Transverse colon (tissue), 4 donors: ENCODE measurements around the gene DPH5. TPM values are rescaled to one million over a fixed set of nuclear protein-coding genes. Genes with fewer than 3 reads are reported as not detected.

Experiments used
- DNase-seq: peaks from one replicate; pipeline ENCODE4 v3.0.0-alpha.2; 2019
- H3K27ac ChIP-seq, 4 donors: fragments of 200-600 bp; sonication (generic); 2 replicates each; pipeline ENCODE4 v1.5.1; 2016 to 2018; ENCODE audit warnings: inconsistent platforms in 4 of 4
- H3K27me3 ChIP-seq: fragments of 200-600 bp; sonication (generic); 2 replicates; pipeline ENCODE4 v1.5.1; 2017; ENCODE audit warnings: inconsistent platforms
- H3K36me3 ChIP-seq, 4 donors: fragments of 200-600 bp; sonication (generic); 2 replicates each; pipeline ENCODE4 v1.5.1; 2017 to 2019; ENCODE audit warnings: inconsistent platforms in 4 of 4
- H3K4me1 ChIP-seq, 4 donors: fragments of 200-600 bp; sonication (generic); 2 replicates each; pipeline ENCODE4 v1.5.1; 2017 to 2020; ENCODE audit warnings: inconsistent platforms in 4 of 4
- H3K4me3 ChIP-seq, 4 donors: fragments of 200-600 bp; sonication (generic); 1 replicate in 1 of 4; 2 replicates in 3 of 4; pipeline versions ENCODE4 v1.5.1 to v1.6.1; 2017 to 2019; ENCODE audit warnings: inconsistent platforms in 4 of 4
- H3K9me3 ChIP-seq, 2 donors: fragments of 200-600 bp; sonication (generic); 2 replicates each; pipeline ENCODE4 v1.5.1; 2017 to 2019; ENCODE audit warnings: inconsistent platforms in 2 of 2
- EP300 ChIP-seq: sonication (generic); formaldehyde crosslinking; IDR thresholded peaks from one replicate; pipeline ENCODE4 v1.6.1; 2017; ENCODE audit warnings: antibody characterized with exemption, low read depth
- POLR2A ChIP-seq: fragments of 450-650 bp; IDR thresholded peaks from one replicate; pipeline ENCODE4 v1.6.1; 2016; ENCODE audit warnings: antibody characterized with exemption, mild to moderate bottlenecking, moderate library complexity
- POLR2AphosphoS5 ChIP-seq, 3 donors: sonication (generic); formaldehyde crosslinking; IDR thresholded peaks; one replicate each; pipeline ENCODE4 v1.6.1; 2016; ENCODE audit warnings: antibody characterized with exemption in 3 of 3
- WGBS, 2 donors: methylation state at CpG; one replicate each; pipeline ENCODE4 v1.1.5; 2018; ENCODE audit warnings: low coverage in 1 of 2; 5-methylcytosine and 5-hydroxymethylcytosine counted together
- in situ Hi-C, 4 donors: fragments of 200-750 bp; cut with MboI; loops; one replicate each; pipeline versions ENCODE4 v1.15.0 to v1.15.1; 2017; ENCODE audit warnings: low sequenced_read_pairs in 3 of 4, low pct_ligation_motif_present in 1 of 4, low pct_unique_long_range_greater_than_20kb in 1 of 4
- intact Hi-C: fragments of 100-400 bp; cut with DNase I; formaldehyde crosslinking; loops from one replicate; pipeline ENCODE4 v1.15.1; 2023; ENCODE audit warnings: low total_unique reads
- total RNA-seq, 4 donors: library from RNA; depleted of rRNA; stranded (reverse); fragments of >200 nt; gene quantifications; one replicate each; pipeline ENCODE4 v1.1.0, GENCODE V29; 2016
- TF ChIP-seq, protein P1 (sequence below), 5 experiments: fragments of 200-600 bp in 3 of 5; fragments of 450-650 bp in 2 of 5; sonication (generic) in 3 of 5; IDR thresholded peaks; 1 replicate in 2 of 5; 2 replicates in 3 of 5; pipeline ENCODE4 v1.5.1; 2016 to 2017; ENCODE audit warnings: antibody characterized with exemption in 5 of 5, inconsistent platforms in 3 of 5, mild to moderate bottlenecking in 2 of 5, moderate library complexity in 1 of 5

Gene DPH5
- total RNA-seq, 4 donors from 2014 or later, result 18.3 to 20.5 (median 18.9) TPM; not detected in 1

DNA sequence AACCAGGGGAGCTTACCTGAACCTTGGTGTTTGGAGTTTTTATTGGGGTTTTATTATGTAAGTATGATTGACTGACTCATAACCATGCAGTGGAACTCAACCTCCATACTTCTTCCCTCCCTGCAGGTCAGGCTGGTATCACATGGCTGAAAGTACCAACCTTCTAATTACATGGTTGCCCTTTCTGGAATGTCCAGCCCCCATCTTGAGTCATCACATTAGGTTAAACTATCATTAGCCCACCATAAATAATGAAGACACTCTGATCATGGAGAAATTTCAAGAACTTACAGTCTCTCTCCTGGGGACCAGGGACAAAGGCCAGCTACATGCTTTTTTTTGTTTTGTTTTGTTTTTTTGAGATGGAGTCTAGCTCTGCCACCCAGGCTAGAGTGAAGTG, 19.2 kb upstream of the DPH5 start:
- no peak overlapping the region for H3K27ac ChIP-seq
- H3K27me3 ChIP-seq, result no peaks in the 10 kb centered on the region
- in situ Hi-C loops, result no loop called here
- H3K9me3 ChIP-seq, result peaks cover 4 to 5% of the 10 kb centered on the region in 2 donors
- no peak overlapping the region for H3K4me3 ChIP-seq
- no peaks in the 10 kb centered on the region for H3K4me1 ChIP-seq
- DNase-seq, result no peak
- TF ChIP-seq POLR2AphosphoS5 (IDR thresholded peaks at IDR 0.05) (no peak), POLR2A (no peak), EP300 (no peak)
- TF ChIP-seq, protein P1, sequence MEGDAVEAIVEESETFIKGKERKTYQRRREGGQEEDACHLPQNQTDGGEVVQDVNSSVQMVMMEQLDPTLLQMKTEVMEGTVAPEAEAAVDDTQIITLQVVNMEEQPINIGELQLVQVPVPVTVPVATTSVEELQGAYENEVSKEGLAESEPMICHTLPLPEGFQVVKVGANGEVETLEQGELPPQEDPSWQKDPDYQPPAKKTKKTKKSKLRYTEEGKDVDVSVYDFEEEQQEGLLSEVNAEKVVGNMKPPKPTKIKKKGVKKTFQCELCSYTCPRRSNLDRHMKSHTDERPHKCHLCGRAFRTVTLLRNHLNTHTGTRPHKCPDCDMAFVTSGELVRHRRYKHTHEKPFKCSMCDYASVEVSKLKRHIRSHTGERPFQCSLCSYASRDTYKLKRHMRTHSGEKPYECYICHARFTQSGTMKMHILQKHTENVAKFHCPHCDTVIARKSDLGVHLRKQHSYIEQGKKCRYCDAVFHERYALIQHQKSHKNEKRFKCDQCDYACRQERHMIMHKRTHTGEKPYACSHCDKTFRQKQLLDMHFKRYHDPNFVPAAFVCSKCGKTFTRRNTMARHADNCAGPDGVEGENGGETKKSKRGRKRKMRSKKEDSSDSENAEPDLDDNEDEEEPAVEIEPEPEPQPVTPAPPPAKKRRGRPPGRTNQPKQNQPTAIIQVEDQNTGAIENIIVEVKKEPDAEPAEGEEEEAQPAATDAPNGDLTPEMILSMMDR (IDR thresholded peaks at IDR 0.05), result no peak
- H3K36me3 ChIP-seq, result no peaks in the 10 kb centered on the region
- intact Hi-C loops, result no loop called here

DNA sequence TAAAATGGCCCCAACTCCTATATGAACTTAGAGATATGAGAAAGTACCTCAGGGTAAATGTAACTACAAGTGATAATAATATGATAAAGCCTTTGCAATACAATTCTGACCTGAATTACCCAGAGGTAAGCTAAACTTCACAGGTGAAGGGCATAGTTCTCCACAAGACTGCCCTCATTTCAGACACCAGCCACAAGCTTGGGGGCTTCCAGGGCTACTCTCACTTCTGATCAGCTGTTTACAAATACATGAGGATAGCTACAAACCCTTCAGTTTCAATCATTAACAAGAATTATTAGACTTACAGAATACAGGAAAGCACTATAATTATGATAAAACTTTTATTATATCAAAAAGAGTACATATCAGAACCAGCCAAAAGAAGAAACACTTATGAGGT, 18.7 kb upstream of the DPH5 start:
- Histone ChIP-seq H3K27ac (no peak overlapping the region), H3K4me3 (no peak overlapping the region), H3K27me3 (no peaks in the 10 kb centered on the region), H3K36me3 (peaks cover 0 to 3% (median 0%) of the 10 kb centered on the region in 4 donors), H3K4me1 (no peaks in the 10 kb centered on the region), H3K9me3 (peaks cover 4 to 5% of the 10 kb centered on the region in 2 donors)
- intact Hi-C loops (no loop called here), in situ Hi-C loops (no loop called here)
- TF ChIP-seq POLR2AphosphoS5 (IDR thresholded peaks at IDR 0.05), result no peak
- TF ChIP-seq POLR2A, result no peak
- TF ChIP-seq, protein P1 (IDR thresholded peaks at IDR 0.05), result no peak
- no peak for TF ChIP-seq EP300
- DNase-seq, result no peak

GRCh38 chr1:101043776-101044175, 18.2 kb upstream of the DPH5 start:
- H3K4me1 ChIP-seq, result no peaks in the 10 kb centered on the region
- H3K27ac ChIP-seq, result no peak overlapping the region
- TF ChIP-seq EP300, result no peak
- TF ChIP-seq POLR2AphosphoS5 (IDR thresholded peaks at IDR 0.05), result no peak
- no peak for TF ChIP-seq POLR2A
- TF ChIP-seq, protein P1 (IDR thresholded peaks at IDR 0.05), result no peak
- intact Hi-C loops, result no loop called here
- in situ Hi-C loops, result no loop called here
- no peaks in the 10 kb centered on the region for H3K27me3 ChIP-seq
- DNase-seq, result no peak
- H3K36me3 ChIP-seq, result peaks cover 0 to 3% (median 0%) of the 10 kb centered on the region in 4 donors
- WGBS, 2 donors, result 77% methylated on average over 2 of the region's 2 CpGs
- no peak overlapping the region for H3K4me3 ChIP-seq
- H3K9me3 ChIP-seq, result peaks cover 4 to 5% of the 10 kb centered on the region in 2 donors

DNA sequence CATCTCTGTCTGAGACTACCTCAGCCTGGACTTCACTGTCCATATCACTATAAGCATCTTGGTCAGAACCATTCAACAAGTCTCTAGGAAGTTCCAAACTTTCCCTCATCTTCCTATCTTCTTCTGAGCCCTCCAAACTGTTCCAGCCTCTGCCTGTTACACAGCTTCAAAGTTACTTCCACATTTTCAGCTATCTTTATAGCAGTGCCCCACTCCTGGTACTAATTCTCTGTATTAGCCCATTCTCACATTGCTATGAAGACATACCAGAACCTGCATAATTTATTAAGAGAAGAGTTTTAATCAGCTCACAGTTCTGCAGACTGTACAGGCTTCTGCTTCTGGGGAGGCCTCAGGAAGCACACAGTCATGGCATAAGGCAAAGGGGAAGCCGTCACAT, 15.7 kb upstream of the DPH5 start:
- Histone ChIP-seq H3K4me3 (no peak overlapping the region), H3K4me1 (no peaks in the 10 kb centered on the region), H3K36me3 (peaks cover 0 to 3% (median 0%) of the 10 kb centered on the region in 4 donors), H3K9me3 (peaks cover 4 to 5% of the 10 kb centered on the region in 2 donors), H3K27ac (no peak overlapping the region), H3K27me3 (no peaks in the 10 kb centered on the region)
- in situ Hi-C loops (no loop called here), intact Hi-C loops (no loop called here)
- no peak for TF ChIP-seq POLR2AphosphoS5 (IDR thresholded peaks at IDR 0.05)
- TF ChIP-seq EP300, result no peak
- TF ChIP-seq POLR2A, result no peak
- TF ChIP-seq, protein P1 (IDR thresholded peaks at IDR 0.05), result no peak
- DNase-seq, result no peak
- 100% methylated on average over 1 of the region's 1 CpG for WGBS, 2 donors
